RKO (cell line): ENCODE measurements around the gene TMCC2.
"Not testable (repeated sequence)": the region's sequence is repeated elsewhere in the genome, so short reads cannot be mapped to it uniquely, and the experiment has no call there.

Source experiments
- DNase-seq: peaks from one replicate; pipeline ENCODE4 v3.0.0-alpha.2; 2016; ENCODE audit warnings: low spot score

The TMCC2 gene

GRCh38 chr1:205261946-205262691 lies 34.4 kb downstream of the TMCC2 start:
- no peak for DNase-seq

GRCh38 chr1:205262731-205263171 lies 35.0 kb downstream of the TMCC2 start:
- DNase-seq = no peak

- no peak for DNase-seq
These were observed 35.9 kb downstream of the TMCC2 start for GRCh38 chr1:205263580-205264190.

GRCh38 chr1:205266611-205267305 lies 39.0 kb downstream of the TMCC2 start:
- no peak for DNase-seq

GRCh38 chr1:205267306-205267902 lies 39.7 kb downstream of the TMCC2 start:
- DNase-seq = no peak

GRCh38 chr1:205268846-205269680 lies 41.3 kb downstream of the TMCC2 start:
- DNase-seq = no peak

- DNase-seq = no peak
These were observed 42.0 kb downstream of the TMCC2 start for GRCh38 chr1:205269711-205270110.

- DNase-seq = no peak
These were observed 42.5 kb downstream of the TMCC2 start for GRCh38 chr1:205270271-205270670.

GRCh38 chr1:205270764-205271163 lies 43.0 kb downstream of the TMCC2 start:
- no peak for DNase-seq

- DNase-seq = no peak
These were observed 43.5 kb downstream of the TMCC2 start for GRCh38 chr1:205271277-205271676.

GRCh38 chr1:205271745-205272144 lies 44.0 kb downstream of the TMCC2 start:
- no peak for DNase-seq

GRCh38 chr1:205272536-205272935 lies 44.8 kb downstream of the TMCC2 start:
- no peak for DNase-seq

GRCh38 chr1:205273551-205273982 lies 45.8 kb downstream of the TMCC2 start:
- DNase-seq = peak; percentile 69

GRCh38 chr1:205274041-205274691 lies 46.4 kb downstream of the TMCC2 start:
- DNase-seq = no peak

GRCh38 chr1:205275133-205275532 lies 47.4 kb downstream of the TMCC2 start:
- no peak for DNase-seq

- no peak for DNase-seq
These were observed 48.4 kb downstream of the TMCC2 start for GRCh38 chr1:205275916-205276688.

GRCh38 chr1:205276689-205277065 lies 48.9 kb downstream of the TMCC2 start:
- DNase-seq = no peak

GRCh38 chr1:205279986-205280385 lies 52.2 kb downstream of the TMCC2 start:
- no peak for DNase-seq

- not testable (repeated sequence) for DNase-seq
These were observed 53.1 kb downstream of the TMCC2 start for GRCh38 chr1:205280666-205281395.
